GM23338 (cell line): ENCODE measurements around the gene ASB1. TPM values are rescaled to one million over a fixed set of nuclear protein-coding genes. Genes with fewer than 3 reads are reported as not detected.

Experiments used
- ATAC-seq: fragments of 200-7000 bp; cut with Tn5 transposase; 3 replicates; pipeline ENCODE4 v1.9.1; 2020
- DNase-seq: peaks from one replicate; pipeline ENCODE4 v3.0.0-alpha.2; 2015; ENCODE audit warnings: low spot score
- H2AFZ ChIP-seq: fragments of 200-600 bp; sonication (generic); 2 replicates; pipeline ENCODE4 v1.8.0; 2016; ENCODE audit warnings: antibody characterized with exemption, mild to moderate bottlenecking, moderate library complexity
- H3F3A ChIP-seq: fragments of 200-600 bp; sonication (generic); replicated peaks from 2 replicates; pipeline ENCODE4 v1.8.0; 2017; ENCODE audit warnings: antibody characterized with exemption, mixed run types, low read depth
- H3K27ac ChIP-seq: fragments of 200-600 bp; sonication (generic); 2 replicates; pipeline ENCODE4 v1.6.1; 2016; ENCODE audit warnings: low read depth
- H3K27me3 ChIP-seq: fragments of 200-600 bp; sonication (generic); 2 replicates; pipeline ENCODE4 v1.8.0; 2016; ENCODE audit warnings: mild to moderate bottlenecking, mixed run types, moderate library complexity; ENCODE audit not compliant: insufficient read depth
- H3K36me3 ChIP-seq: fragments of 200-600 bp; sonication (generic); 2 replicates; pipeline ENCODE4 v1.8.0; 2016; ENCODE audit warnings: mild to moderate bottlenecking; ENCODE audit not compliant: insufficient read depth
- H3K4me1 ChIP-seq: fragments of 200-600 bp; sonication (generic); 2 replicates; pipeline ENCODE4 v1.8.0; 2016; ENCODE audit warnings: mild to moderate bottlenecking, moderate library complexity; ENCODE audit not compliant: insufficient read depth
- H3K4me2 ChIP-seq: fragments of 200-600 bp; sonication (generic); 2 replicates; pipeline ENCODE4 v1.7.1; 2017; ENCODE audit warnings: mixed run types
- H3K4me3 ChIP-seq: fragments of 200-600 bp; sonication (generic); 2 replicates; pipeline ENCODE4 v1.6.1; 2016; ENCODE audit warnings: mixed run types
- H3K79me2 ChIP-seq: fragments of 200-600 bp; sonication (generic); replicated peaks from 2 replicates; pipeline ENCODE4 v1.8.0; 2017; ENCODE audit warnings: mild to moderate bottlenecking; ENCODE audit not compliant: insufficient read depth
- H3K9me2 ChIP-seq: fragments of 200-600 bp; sonication (generic); 2 replicates; pipeline ENCODE4 v1.8.0; 2017; ENCODE audit not compliant: insufficient read depth
- H4K20me1 ChIP-seq: fragments of 200-600 bp; sonication (generic); replicated peaks from 2 replicates; pipeline ENCODE4 v1.8.0; 2017; ENCODE audit warnings: mild to moderate bottlenecking; ENCODE audit not compliant: insufficient read depth
- H3K27ac Mint-ChIP-seq: 2 replicates; pipeline ENCODE4 v1.8.0; 2020; ENCODE audit warnings: inconsistent platforms, mild to moderate bottlenecking, moderate library complexity, mixed read lengths
- H3K27me3 Mint-ChIP-seq: 3 replicates; pipeline ENCODE4 v1.8.0; 2022; ENCODE audit warnings: low read depth, mild to moderate bottlenecking, moderate library complexity, mixed read lengths, inconsistent platforms; ENCODE audit not compliant: insufficient read depth, poor library complexity
- H3K36me3 Mint-ChIP-seq: 3 replicates; pipeline ENCODE4 v1.8.0; 2021; ENCODE audit warnings: low read depth, mild to moderate bottlenecking, inconsistent platforms, moderate library complexity, mixed read lengths
- H3K4me1 Mint-ChIP-seq: 3 replicates; pipeline ENCODE4 v1.8.0; 2020; ENCODE audit warnings: mild to moderate bottlenecking, inconsistent platforms, mixed read lengths
- H3K4me3 Mint-ChIP-seq: 3 replicates; pipeline ENCODE4 v1.8.0; 2021; ENCODE audit warnings: moderate library complexity, mild to moderate bottlenecking, inconsistent platforms, mixed read lengths
- H3K9me3 Mint-ChIP-seq: 3 replicates; pipeline ENCODE4 v1.8.0; 2020; ENCODE audit warnings: moderate library complexity, mild to moderate bottlenecking, inconsistent platforms, mixed read lengths
- CREB1 ChIP-seq: fragments of 250-450 bp; sonication (Bioruptor Pico); IDR thresholded peaks from 2 replicates; pipeline ENCODE4 v1.5.0; 2020; ENCODE audit warnings: low read depth, mild to moderate bottlenecking, moderate library complexity
- CTCF ChIP-seq, 2 experiments: fragments of 200-600 bp in 1 of 2; sonication (generic) in 1 of 2; conservative IDR thresholded peaks; 2 replicates each; pipeline versions ENCODE4 v1.5.1 to v1.6.1; 2016 to 2017; ENCODE audit warnings: antibody characterized with exemption in 2 of 2, low read depth in 2 of 2, mild to moderate bottlenecking in 2 of 2, moderate library complexity in 1 of 2
- ETS1 ChIP-seq: IDR thresholded peaks from 2 replicates; pipeline ENCODE4 v1.6.1; 2016; ENCODE audit warnings: antibody characterized with exemption
- EZH2 ChIP-seq: fragments of 200-600 bp; sonication (generic); IDR thresholded peaks from one replicate; pipeline ENCODE4 v1.8.0; 2017; ENCODE audit warnings: antibody characterized with exemption, mild to moderate bottlenecking, low read depth; ENCODE audit not compliant: unreplicated experiment
- EZH2phosphoT487 ChIP-seq: fragments of 200-600 bp; sonication (generic); IDR thresholded peaks from one replicate; pipeline ENCODE4 v1.8.1; 2018; ENCODE audit warnings: antibody characterized with exemption; ENCODE audit not compliant: unreplicated experiment
- JUNB ChIP-seq: IDR thresholded peaks from one replicate; pipeline ENCODE4 v1.6.1; 2016; ENCODE audit warnings: antibody characterized with exemption; ENCODE audit not compliant: unreplicated experiment
- NANOG ChIP-seq: IDR thresholded peaks from 2 replicates; pipeline ENCODE4 v1.6.1; 2016; ENCODE audit warnings: antibody characterized with exemption, borderline replicate concordance
- POLR2AphosphoS5 ChIP-seq: IDR thresholded peaks from 2 replicates; pipeline ENCODE4 v1.6.1; 2016; ENCODE audit warnings: antibody characterized with exemption, low read depth
- REST ChIP-seq: IDR thresholded peaks from one replicate; pipeline ENCODE4 v1.6.1; 2018; ENCODE audit warnings: antibody characterized with exemption; ENCODE audit not compliant: unreplicated experiment
- STAT1 ChIP-seq: IDR thresholded peaks from one replicate; pipeline ENCODE4 v1.6.1; 2016; ENCODE audit warnings: antibody characterized with exemption; ENCODE audit not compliant: unreplicated experiment
- ZNF114 ChIP-seq: fragments of 250-450 bp; sonication (Bioruptor Pico); IDR thresholded peaks from 2 replicates; pipeline ENCODE4 v1.5.0; 2020; ENCODE audit warnings: mild to moderate bottlenecking, moderate library complexity
- ZNF331 ChIP-seq: fragments of 250-450 bp; sonication (Bioruptor Pico); IDR thresholded peaks from 2 replicates; pipeline ENCODE4 v1.5.0; 2020; ENCODE audit warnings: low read depth, mild to moderate bottlenecking, moderate library complexity
- ZNF462 ChIP-seq: fragments of 250-450 bp; sonication (Bioruptor Pico); IDR thresholded peaks from 2 replicates; pipeline ENCODE4 v1.5.0; 2020; ENCODE audit warnings: mild to moderate bottlenecking, moderate library complexity
- polyA plus RNA-seq: library from polyadenylated mRNA; unstranded; fragments of >200 nt; fragmentation: Nextera tagmentation; extraction: Ambion mirVana; gene quantifications from 2 replicates; pipeline ENCODE4 v1.2.1, GENCODE V29; 2016
- total RNA-seq: library from RNA; depleted of rRNA; stranded (reverse); fragments of >200 nt; shearing (Covaris generic); gene quantifications from 2 replicates; pipeline ENCODE4 v1.2.3, GENCODE V29; 2014

ASB1 gene
- total and polyA plus RNA-seq, 2 experiments from 2014 or later = 21.5 to 23.9 TPM

- TF ChIP-seq ZNF462 (CRISPR knock-in tag) = no peak
Observed at GRCh38 chr2:238398577-238398976, 28.1 kb upstream of the ASB1 start (continued).

- ATAC-seq (no peak), DNase-seq (no peak)
- Mint-ChIP-seq H3K4me1 (peaks cover 8% of the 10 kb centered on the region), H3K9me3 (no peaks in the 10 kb centered on the region), H3K36me3 (no peaks in the 10 kb centered on the region), H3K27ac (no peak overlapping the region), H3K4me3 (no peak overlapping the region), H3K27me3 (peaks cover 2% of the 10 kb centered on the region)
- Histone ChIP-seq H3K79me2 (no peaks in the 10 kb centered on the region), H3K4me3 (no peak overlapping the region), H3K36me3 (no peaks in the 10 kb centered on the region), H3K27ac (no peak overlapping the region), H3K4me1 (no peaks in the 10 kb centered on the region), H4K20me1 (no peaks in the 10 kb centered on the region), H3K27me3 (no peaks in the 10 kb centered on the region), H3K4me2 (no peak overlapping the region), H3F3A (no peaks in the 10 kb centered on the region), H3K9me2 (no peaks in the 10 kb centered on the region), H2AFZ (no peak overlapping the region)
- TF ChIP-seq EZH2 (no peak), ZNF331 (CRISPR knock-in tag) (no peak), CTCF (conservative IDR thresholded peaks at IDR 0.05; ENCODE audit: low read depth in 2 of 2) (no peak), NANOG (no peak), ZNF114 (CRISPR knock-in tag) (no peak), ETS1 (no peak), CREB1 (CRISPR knock-in tag) (no peak), EZH2phosphoT487 (no peak), POLR2AphosphoS5 (no peak), JUNB (no peak), STAT1 (no peak), REST (no peak)
Observed at GRCh38 chr2:238399094-238399493, 27.6 kb upstream of the ASB1 start.
